ENCODE data around the gene FHIT. TPM values are rescaled to one million over a fixed set of nuclear protein-coding genes. Genes with fewer than 3 reads are reported as not detected.
A peak's percentile ranks its signal among the peaks of the same experiment; 100 is the strongest.

FHIT gene
- total and polyA plus RNA-seq, 2 experiments from 2014 or later, result 0.22 to 0.90 TPM

GRCh38 chr3:60917141-60917540 is 334.1 kb downstream of the FHIT start:
- Histone ChIP-seq H3K9me2 (ENCODE audit: insufficient read depth) (no peaks in the 10 kb centered on the region), H3K9ac (no peak overlapping the region), H3K4me3 (no peak overlapping the region), H3K79me2 (ENCODE audit: insufficient read depth) (no peaks in the 10 kb centered on the region), H3K36me3 (ENCODE audit: low read depth) (no peaks in the 10 kb centered on the region), H4K20me1 (ENCODE audit: insufficient read depth) (no peaks in the 10 kb centered on the region), H3K27ac (no peak overlapping the region), H3K27me3 (replicated peaks; ENCODE audit: insufficient read depth) (no peaks in the 10 kb centered on the region), H3K4me1 (ENCODE audit: insufficient read depth) (no peaks in the 10 kb centered on the region), H3K4me2 (ENCODE audit: unreplicated experiment) (no peak overlapping the region), H2AFZ (no peak overlapping the region), H3K9me3 (ENCODE audit: low read depth) (no peaks in the 10 kb centered on the region), H3F3A (ENCODE audit: insufficient read depth) (no peaks in the 10 kb centered on the region)
- 20 to 23% methylated on average over 1 of the region's 1 CpG for WGBS, 2 experiments (ENCODE audit: low coverage in 1 of 2, low lambda C conversion rate in 2 of 2, missing lambda C conversion rate in 2 of 2)
- no peak for TF ChIP-seq EZH2phosphoT487 (IDR thresholded peaks at IDR 0.05; ENCODE audit: insufficient read depth, low read depth)
- no peak for TF ChIP-seq EZH2 (IDR thresholded peaks at IDR 0.05; ENCODE audit: insufficient read depth, poor library complexity, severe bottlenecking)
- in situ Hi-C loops (cut with MboI), result no loop called here
- DNase-seq, result peak; percentile 5

DNA sequence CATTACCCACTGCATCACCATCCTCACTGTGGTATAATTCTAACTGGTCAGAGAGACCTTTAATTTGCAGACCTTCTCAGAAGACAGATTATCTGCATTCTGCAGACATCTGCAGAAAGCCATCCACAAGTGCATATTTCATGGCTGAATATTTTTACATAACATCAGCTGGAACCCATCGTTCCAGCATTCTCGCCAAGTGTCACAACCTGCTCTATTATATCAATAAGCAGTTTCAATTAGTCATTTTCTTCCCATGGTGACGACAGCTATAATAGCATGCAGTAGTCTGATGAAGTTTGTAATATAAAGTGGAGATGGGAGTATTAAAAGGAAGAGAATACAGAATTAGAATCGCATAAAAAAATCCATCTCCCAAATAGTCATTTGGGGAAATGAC is 334.7 kb downstream of the FHIT start:
- in situ Hi-C loops (cut with MboI), result no loop called here
- 21 to 31% methylated on average over 4 of the region's 4 CpGs for WGBS, 2 experiments (ENCODE audit: low coverage in 1 of 2, low lambda C conversion rate in 2 of 2, missing lambda C conversion rate in 2 of 2)
- H3K9ac ChIP-seq, result no peak overlapping the region
- H3K9me3 ChIP-seq (ENCODE audit: low read depth), result no peaks in the 10 kb centered on the region
- H3K36me3 ChIP-seq (ENCODE audit: low read depth), result no peaks in the 10 kb centered on the region
- H3K4me2 ChIP-seq (ENCODE audit: unreplicated experiment), result no peak overlapping the region
- no peaks in the 10 kb centered on the region for H3K4me1 ChIP-seq (ENCODE audit: insufficient read depth)
- H3K27ac ChIP-seq, result no peak overlapping the region
- H4K20me1 ChIP-seq (ENCODE audit: insufficient read depth), result no peaks in the 10 kb centered on the region
- no peaks in the 10 kb centered on the region for H3K79me2 ChIP-seq (ENCODE audit: insufficient read depth)
- H2AFZ ChIP-seq, result no peak overlapping the region
- no peak overlapping the region for H3K4me3 ChIP-seq
- DNase-seq, result no peak
- TF ChIP-seq EZH2 (IDR thresholded peaks at IDR 0.05; ENCODE audit: insufficient read depth, poor library complexity, severe bottlenecking) (no peak), EZH2phosphoT487 (IDR thresholded peaks at IDR 0.05; ENCODE audit: insufficient read depth, low read depth) (no peak)
- no peaks in the 10 kb centered on the region for H3F3A ChIP-seq (ENCODE audit: insufficient read depth)
- H3K9me2 ChIP-seq (ENCODE audit: insufficient read depth), result no peaks in the 10 kb centered on the region
- no peaks in the 10 kb centered on the region for H3K27me3 ChIP-seq (replicated peaks; ENCODE audit: insufficient read depth)

- Histone ChIP-seq H4K20me1 (ENCODE audit: insufficient read depth) (no peaks in the 10 kb centered on the region), H3K36me3 (ENCODE audit: low read depth) (no peaks in the 10 kb centered on the region), H3K4me3 (no peak overlapping the region), H3K4me2 (ENCODE audit: unreplicated experiment) (no peak overlapping the region), H3K4me1 (ENCODE audit: insufficient read depth) (no peaks in the 10 kb centered on the region), H3K9me3 (ENCODE audit: low read depth) (no peaks in the 10 kb centered on the region), H3K79me2 (ENCODE audit: insufficient read depth) (no peaks in the 10 kb centered on the region), H3K27me3 (replicated peaks; ENCODE audit: insufficient read depth) (no peaks in the 10 kb centered on the region), H3F3A (ENCODE audit: insufficient read depth) (no peaks in the 10 kb centered on the region), H3K27ac (no peak overlapping the region), H3K9ac (no peak overlapping the region), H3K9me2 (ENCODE audit: insufficient read depth) (no peaks in the 10 kb centered on the region), H2AFZ (no peak overlapping the region)
- DNase-seq, result no peak
- 60 to 84% methylated on average over 1 of the region's 1 CpG for WGBS, 2 experiments (ENCODE audit: low coverage in 1 of 2, low lambda C conversion rate in 2 of 2, missing lambda C conversion rate in 2 of 2)
- no peak for TF ChIP-seq EZH2phosphoT487 (IDR thresholded peaks at IDR 0.05; ENCODE audit: insufficient read depth, low read depth)
- TF ChIP-seq EZH2 (IDR thresholded peaks at IDR 0.05; ENCODE audit: insufficient read depth, poor library complexity, severe bottlenecking), result no peak
- in situ Hi-C loops (cut with MboI), result no loop called here
These were observed 337.8 kb downstream of the FHIT start for GRCh38 chr3:60913474-60913873.

DNA sequence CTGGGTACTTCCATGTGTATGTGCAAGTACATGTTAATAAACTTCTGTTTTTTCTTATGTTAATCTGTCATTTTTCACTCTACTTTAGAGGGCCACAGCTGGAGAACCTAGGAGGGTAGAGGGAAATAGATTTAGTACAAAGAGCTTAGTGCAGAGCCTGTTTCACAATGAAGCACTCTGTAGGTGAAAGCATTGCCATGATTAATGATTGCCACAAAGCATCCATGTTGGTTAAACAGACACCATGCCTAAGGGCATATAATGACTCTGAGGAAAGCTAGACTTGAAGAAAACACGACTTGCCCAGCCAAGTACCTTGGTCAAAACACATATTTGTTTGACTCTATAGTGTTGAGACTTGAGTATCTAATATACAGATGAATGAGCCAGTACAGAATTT is 338.4 kb downstream of the FHIT start:
- Histone ChIP-seq H3K9me2 (ENCODE audit: insufficient read depth) (no peaks in the 10 kb centered on the region), H3K36me3 (ENCODE audit: low read depth) (no peaks in the 10 kb centered on the region), H3K4me3 (no peak overlapping the region), H4K20me1 (ENCODE audit: insufficient read depth) (no peaks in the 10 kb centered on the region), H3K27ac (no peak overlapping the region), H3K9me3 (ENCODE audit: low read depth) (no peaks in the 10 kb centered on the region), H3K79me2 (ENCODE audit: insufficient read depth) (no peaks in the 10 kb centered on the region), H3K9ac (no peak overlapping the region), H3K27me3 (replicated peaks; ENCODE audit: insufficient read depth) (no peaks in the 10 kb centered on the region), H2AFZ (no peak overlapping the region), H3K4me2 (ENCODE audit: unreplicated experiment) (no peak overlapping the region), H3K4me1 (ENCODE audit: insufficient read depth) (no peaks in the 10 kb centered on the region), H3F3A (ENCODE audit: insufficient read depth) (no peaks in the 10 kb centered on the region)
- WGBS, 2 experiments (ENCODE audit: low coverage in 1 of 2, low lambda C conversion rate in 2 of 2, missing lambda C conversion rate in 2 of 2), result 9 to 13% methylated on average over 1 of the region's 1 CpG
- in situ Hi-C loops (cut with MboI), result no loop called here
- TF ChIP-seq EZH2 (IDR thresholded peaks at IDR 0.05; ENCODE audit: insufficient read depth, poor library complexity, severe bottlenecking) (no peak), EZH2phosphoT487 (IDR thresholded peaks at IDR 0.05; ENCODE audit: insufficient read depth, low read depth) (no peak)
- DNase-seq, result no peak

DNA sequence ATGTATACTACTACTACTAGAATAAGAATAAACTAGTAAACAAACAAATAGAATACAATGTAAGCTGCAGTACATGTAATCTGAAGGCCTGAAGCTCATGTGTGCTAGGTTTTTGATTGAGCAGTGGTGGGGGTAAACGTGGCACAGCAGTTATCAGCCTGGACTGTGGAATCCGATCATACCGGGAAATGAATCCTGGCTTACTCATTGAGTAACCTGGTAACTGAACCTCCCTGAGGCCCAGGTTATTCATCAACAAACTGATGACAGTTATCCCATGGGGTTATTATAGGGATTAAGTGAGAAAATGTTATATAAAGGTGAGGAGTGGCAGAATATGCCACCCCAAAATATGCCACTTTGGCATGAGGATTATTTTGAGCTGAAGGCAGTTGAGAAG is 339.1 kb downstream of the FHIT start:
- TF ChIP-seq EZH2phosphoT487 (IDR thresholded peaks at IDR 0.05; ENCODE audit: insufficient read depth, low read depth), result no peak
- TF ChIP-seq EZH2 (IDR thresholded peaks at IDR 0.05; ENCODE audit: insufficient read depth, poor library complexity, severe bottlenecking), result no peak
- in situ Hi-C loops (cut with MboI), result no loop called here
- H4K20me1 ChIP-seq (ENCODE audit: insufficient read depth), result no peaks in the 10 kb centered on the region
- no peaks in the 10 kb centered on the region for H3K9me2 ChIP-seq (ENCODE audit: insufficient read depth)
- H3K36me3 ChIP-seq (ENCODE audit: low read depth), result no peaks in the 10 kb centered on the region
- H3K9ac ChIP-seq, result no peak overlapping the region
- H3K4me1 ChIP-seq (ENCODE audit: insufficient read depth), result no peaks in the 10 kb centered on the region
- no peaks in the 10 kb centered on the region for H3K27me3 ChIP-seq (replicated peaks; ENCODE audit: insufficient read depth)
- H3K79me2 ChIP-seq (ENCODE audit: insufficient read depth), result no peaks in the 10 kb centered on the region
- no peak overlapping the region for H3K4me2 ChIP-seq (ENCODE audit: unreplicated experiment)
- H3F3A ChIP-seq (ENCODE audit: insufficient read depth), result no peaks in the 10 kb centered on the region
- DNase-seq, result no peak
- H3K27ac ChIP-seq, result no peak overlapping the region
- H3K4me3 ChIP-seq, result no peak overlapping the region
- H2AFZ ChIP-seq, result no peak overlapping the region
- H3K9me3 ChIP-seq (ENCODE audit: low read depth), result no peaks in the 10 kb centered on the region
- 65 to 73% methylated on average over 3 of the region's 3 CpGs for WGBS, 2 experiments (ENCODE audit: low coverage in 1 of 2, low lambda C conversion rate in 2 of 2, missing lambda C conversion rate in 2 of 2)

All from GM23248 (cell line).